ENCODE measurements around the gene LRPAP1. TPM values are rescaled to one million over a fixed set of nuclear protein-coding genes. Genes with fewer than 3 reads are reported as not detected.

Gene LRPAP1
- total and polyA plus RNA-seq, 2 experiments from 2014 or later = 63.0 to 82.5 TPM

DNA sequence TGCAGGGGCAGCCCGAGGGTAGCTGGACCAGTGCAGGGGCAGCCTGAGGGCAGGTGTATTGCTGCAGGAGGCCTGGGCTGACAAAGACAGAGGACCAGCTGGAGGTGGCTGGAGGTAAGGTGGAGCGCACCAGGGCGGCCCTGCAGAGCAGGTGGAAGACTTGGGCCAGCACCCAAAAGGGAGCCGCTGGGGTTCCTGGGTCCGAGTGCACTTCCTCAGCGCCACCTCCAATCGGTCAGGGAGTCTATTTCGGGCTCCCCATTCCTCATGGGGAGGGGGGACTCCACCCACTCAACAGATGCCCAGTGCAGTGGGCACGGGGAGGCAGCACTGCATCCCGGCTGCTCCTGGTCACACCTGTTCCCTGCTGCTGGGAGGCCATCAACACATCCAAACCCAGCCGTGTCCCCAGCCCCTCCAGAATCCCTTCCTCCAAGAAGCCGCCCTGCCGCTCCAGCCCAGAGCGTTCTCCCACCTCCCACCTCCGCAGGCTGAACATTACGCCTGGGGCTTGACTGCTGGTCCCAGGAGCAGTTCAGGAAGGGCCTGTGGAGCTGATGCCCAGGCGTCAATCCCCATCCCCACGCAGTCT, 1.5 kb downstream of the LRPAP1 start (continued):
- TF ChIP-seq, protein P1, sequence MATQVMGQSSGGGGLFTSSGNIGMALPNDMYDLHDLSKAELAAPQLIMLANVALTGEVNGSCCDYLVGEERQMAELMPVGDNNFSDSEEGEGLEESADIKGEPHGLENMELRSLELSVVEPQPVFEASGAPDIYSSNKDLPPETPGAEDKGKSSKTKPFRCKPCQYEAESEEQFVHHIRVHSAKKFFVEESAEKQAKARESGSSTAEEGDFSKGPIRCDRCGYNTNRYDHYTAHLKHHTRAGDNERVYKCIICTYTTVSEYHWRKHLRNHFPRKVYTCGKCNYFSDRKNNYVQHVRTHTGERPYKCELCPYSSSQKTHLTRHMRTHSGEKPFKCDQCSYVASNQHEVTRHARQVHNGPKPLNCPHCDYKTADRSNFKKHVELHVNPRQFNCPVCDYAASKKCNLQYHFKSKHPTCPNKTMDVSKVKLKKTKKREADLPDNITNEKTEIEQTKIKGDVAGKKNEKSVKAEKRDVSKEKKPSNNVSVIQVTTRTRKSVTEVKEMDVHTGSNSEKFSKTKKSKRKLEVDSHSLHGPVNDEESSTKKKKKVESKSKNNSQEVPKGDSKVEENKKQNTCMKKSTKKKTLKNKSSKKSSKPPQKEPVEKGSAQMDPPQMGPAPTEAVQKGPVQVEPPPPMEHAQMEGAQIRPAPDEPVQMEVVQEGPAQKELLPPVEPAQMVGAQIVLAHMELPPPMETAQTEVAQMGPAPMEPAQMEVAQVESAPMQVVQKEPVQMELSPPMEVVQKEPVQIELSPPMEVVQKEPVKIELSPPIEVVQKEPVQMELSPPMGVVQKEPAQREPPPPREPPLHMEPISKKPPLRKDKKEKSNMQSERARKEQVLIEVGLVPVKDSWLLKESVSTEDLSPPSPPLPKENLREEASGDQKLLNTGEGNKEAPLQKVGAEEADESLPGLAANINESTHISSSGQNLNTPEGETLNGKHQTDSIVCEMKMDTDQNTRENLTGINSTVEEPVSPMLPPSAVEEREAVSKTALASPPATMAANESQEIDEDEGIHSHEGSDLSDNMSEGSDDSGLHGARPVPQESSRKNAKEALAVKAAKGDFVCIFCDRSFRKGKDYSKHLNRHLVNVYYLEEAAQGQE (IDR thresholded peaks at IDR 0.05; ENCODE audit: unreplicated experiment) = no peak
- no peak for TF ChIP-seq CREB1 (CRISPR knock-in tag; IDR thresholded peaks at IDR 0.05; ENCODE audit: low read depth)
- TF ChIP-seq EZH2phosphoT487 (IDR thresholded peaks at IDR 0.05; ENCODE audit: unreplicated experiment) = no peak
- TF ChIP-seq, protein P2, sequence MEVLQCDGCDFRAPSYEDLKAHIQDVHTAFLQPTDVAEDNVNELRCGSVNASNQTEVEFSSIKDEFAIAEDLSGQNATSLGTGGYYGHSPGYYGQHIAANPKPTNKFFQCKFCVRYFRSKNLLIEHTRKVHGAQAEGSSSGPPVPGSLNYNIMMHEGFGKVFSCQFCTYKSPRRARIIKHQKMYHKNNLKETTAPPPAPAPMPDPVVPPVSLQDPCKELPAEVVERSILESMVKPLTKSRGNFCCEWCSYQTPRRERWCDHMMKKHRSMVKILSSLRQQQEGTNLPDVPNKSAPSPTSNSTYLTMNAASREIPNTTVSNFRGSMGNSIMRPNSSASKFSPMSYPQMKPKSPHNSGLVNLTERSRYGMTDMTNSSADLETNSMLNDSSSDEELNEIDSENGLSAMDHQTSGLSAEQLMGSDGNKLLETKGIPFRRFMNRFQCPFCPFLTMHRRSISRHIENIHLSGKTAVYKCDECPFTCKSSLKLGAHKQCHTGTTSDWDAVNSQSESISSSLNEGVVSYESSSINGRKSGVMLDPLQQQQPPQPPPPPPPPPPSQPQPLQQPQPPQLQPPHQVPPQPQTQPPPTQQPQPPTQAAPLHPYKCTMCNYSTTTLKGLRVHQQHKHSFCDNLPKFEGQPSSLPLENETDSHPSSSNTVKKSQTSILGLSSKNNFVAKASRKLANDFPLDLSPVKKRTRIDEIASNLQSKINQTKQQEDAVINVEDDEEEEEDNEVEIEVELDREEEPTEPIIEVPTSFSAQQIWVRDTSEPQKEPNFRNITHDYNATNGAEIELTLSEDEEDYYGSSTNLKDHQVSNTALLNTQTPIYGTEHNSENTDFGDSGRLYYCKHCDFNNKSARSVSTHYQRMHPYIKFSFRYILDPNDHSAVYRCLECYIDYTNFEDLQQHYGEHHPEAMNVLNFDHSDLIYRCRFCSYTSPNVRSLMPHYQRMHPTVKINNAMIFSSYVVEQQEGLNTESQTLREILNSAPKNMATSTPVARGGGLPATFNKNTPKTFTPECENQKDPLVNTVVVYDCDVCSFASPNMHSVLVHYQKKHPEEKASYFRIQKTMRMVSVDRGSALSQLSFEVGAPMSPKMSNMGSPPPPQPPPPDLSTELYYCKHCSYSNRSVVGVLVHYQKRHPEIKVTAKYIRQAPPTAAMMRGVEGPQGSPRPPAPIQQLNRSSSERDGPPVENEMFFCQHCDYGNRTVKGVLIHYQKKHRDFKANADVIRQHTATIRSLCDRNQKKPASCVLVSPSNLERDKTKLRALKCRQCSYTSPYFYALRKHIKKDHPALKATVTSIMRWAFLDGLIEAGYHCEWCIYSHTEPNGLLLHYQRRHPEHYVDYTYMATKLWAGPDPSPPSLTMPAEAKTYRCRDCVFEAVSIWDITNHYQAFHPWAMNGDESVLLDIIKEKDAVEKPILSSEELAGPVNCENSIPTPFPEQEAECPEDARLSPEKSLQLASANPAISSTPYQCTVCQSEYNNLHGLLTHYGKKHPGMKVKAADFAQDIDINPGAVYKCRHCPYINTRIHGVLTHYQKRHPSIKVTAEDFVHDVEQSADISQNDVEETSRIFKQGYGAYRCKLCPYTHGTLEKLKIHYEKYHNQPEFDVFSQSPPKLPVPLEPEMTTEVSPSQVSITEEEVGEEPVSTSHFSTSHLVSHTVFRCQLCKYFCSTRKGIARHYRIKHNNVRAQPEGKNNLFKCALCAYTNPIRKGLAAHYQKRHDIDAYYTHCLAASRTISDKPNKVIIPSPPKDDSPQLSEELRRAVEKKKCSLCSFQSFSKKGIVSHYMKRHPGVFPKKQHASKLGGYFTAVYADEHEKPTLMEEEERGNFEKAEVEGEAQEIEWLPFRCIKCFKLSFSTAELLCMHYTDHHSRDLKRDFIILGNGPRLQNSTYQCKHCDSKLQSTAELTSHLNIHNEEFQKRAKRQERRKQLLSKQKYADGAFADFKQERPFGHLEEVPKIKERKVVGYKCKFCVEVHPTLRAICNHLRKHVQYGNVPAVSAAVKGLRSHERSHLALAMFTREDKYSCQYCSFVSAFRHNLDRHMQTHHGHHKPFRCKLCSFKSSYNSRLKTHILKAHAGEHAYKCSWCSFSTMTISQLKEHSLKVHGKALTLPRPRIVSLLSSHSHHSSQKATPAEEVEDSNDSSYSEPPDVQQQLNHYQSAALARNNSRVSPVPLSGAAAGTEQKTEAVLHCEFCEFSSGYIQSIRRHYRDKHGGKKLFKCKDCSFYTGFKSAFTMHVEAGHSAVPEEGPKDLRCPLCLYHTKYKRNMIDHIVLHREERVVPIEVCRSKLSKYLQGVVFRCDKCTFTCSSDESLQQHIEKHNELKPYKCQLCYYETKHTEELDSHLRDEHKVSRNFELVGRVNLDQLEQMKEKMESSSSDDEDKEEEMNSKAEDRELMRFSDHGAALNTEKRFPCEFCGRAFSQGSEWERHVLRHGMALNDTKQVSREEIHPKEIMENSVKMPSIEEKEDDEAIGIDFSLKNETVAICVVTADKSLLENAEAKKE (CRISPR knock-in tag; IDR thresholded peaks at IDR 0.05) = no peak

DNA sequence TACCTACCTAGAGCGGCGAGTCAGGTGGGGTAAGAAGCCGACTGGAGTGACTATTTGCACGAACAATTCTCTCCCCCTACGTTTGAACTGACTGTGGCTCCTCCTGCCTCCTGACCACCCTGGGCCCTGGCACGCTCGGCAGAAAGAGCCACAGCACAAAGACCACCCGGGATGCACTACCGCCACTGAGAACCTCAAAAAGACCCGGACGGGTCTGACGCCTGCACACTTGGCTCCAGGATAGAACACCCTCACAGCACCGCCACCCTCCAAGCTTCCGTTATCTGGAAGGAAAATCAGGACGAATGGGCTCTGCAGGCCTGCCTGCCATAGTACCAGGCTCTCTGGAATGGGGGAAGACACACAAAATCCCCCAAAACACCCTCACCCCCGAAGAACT, 2.2 kb downstream of the LRPAP1 start:
- Mint-ChIP-seq H3K9me3 (peaks cover under 1% of the 10 kb centered on the region; the same call in 1 of the 3 replicates), H3K36me3 (ENCODE audit: low read depth) (peaks cover 19% of the 10 kb centered on the region), H3K27ac (no peak overlapping the region), H3K27me3 (ENCODE audit: insufficient read depth, low read depth, poor library complexity) (peaks cover 27% of the 10 kb centered on the region), H3K4me3 (peak overlapping the region; percentile 34; the same call in 2 of the 3 replicates), H3K4me1 (peaks cover 24% of the 10 kb centered on the region)
- Histone ChIP-seq H3K27me3 (ENCODE audit: insufficient read depth) (peaks cover 20% of the 10 kb centered on the region), H4K20me1 (replicated peaks; ENCODE audit: insufficient read depth) (peaks cover 30% of the 10 kb centered on the region), H3K4me2 (0 out of 2 replicates have a peak overlapping the region, but pooled peaks have one; percentile 96), H2AFZ (no peak overlapping the region), H3K9me2 (ENCODE audit: insufficient read depth) (no peaks in the 10 kb centered on the region), H3F3A (replicated peaks; ENCODE audit: low read depth) (no peaks in the 10 kb centered on the region), H3K36me3 (ENCODE audit: insufficient read depth) (no peaks in the 10 kb centered on the region), H3K4me1 (ENCODE audit: insufficient read depth) (peaks cover 12% of the 10 kb centered on the region; the same call in 1 of the 2 replicates), H3K79me2 (replicated peaks; ENCODE audit: insufficient read depth) (peaks cover 45% of the 10 kb centered on the region), H3K27ac (ENCODE audit: low read depth) (no peak overlapping the region), H3K4me3 (no peak overlapping the region)
- DNase-seq (ENCODE audit: low spot score) (no peak), ATAC-seq (no peak)
- TF ChIP-seq POLR2AphosphoS5 (IDR thresholded peaks at IDR 0.05; ENCODE audit: low read depth) = no peak
- TF ChIP-seq, protein P2 (CRISPR knock-in tag; IDR thresholded peaks at IDR 0.05) = no peak
